Vagina (tissue), 2 donors: ENCODE data around the gene TTC28.

ENCODE experiments used
- CTCF ChIP-seq, 3 experiments: fragments of 450-650 bp in 2 of 3; fragments of 200-600 bp in 1 of 3; sonication (generic) in 1 of 3; IDR thresholded peaks; one replicate each; pipeline ENCODE4 v1.5.1; 2017 to 2019; ENCODE audit warnings: antibody characterized with exemption in 3 of 3, mild to moderate bottlenecking in 2 of 3, moderate library complexity in 2 of 3
- POLR2A ChIP-seq, 2 donors: fragments of 450-650 bp; IDR thresholded peaks; one replicate each; pipeline ENCODE4 v1.6.1; 2017; ENCODE audit warnings: antibody characterized with exemption in 2 of 2, mild to moderate bottlenecking in 2 of 2, moderate library complexity in 2 of 2
- POLR2AphosphoS5 ChIP-seq, 2 donors: sonication (generic); formaldehyde crosslinking; IDR thresholded peaks; one replicate each; pipeline ENCODE4 v1.9.0; 2017; ENCODE audit warnings: antibody characterized with exemption in 2 of 2, mild to moderate bottlenecking in 2 of 2, low read depth in 1 of 2; ENCODE audit not compliant: insufficient read depth in 1 of 2

- no peak for TF ChIP-seq CTCF (IDR thresholded peaks at IDR 0.05)
- TF ChIP-seq POLR2A (IDR thresholded peaks at IDR 0.05), result no peak
- TF ChIP-seq POLR2AphosphoS5 (IDR thresholded peaks at IDR 0.05; ENCODE audit: insufficient read depth in 1 of 2, low read depth in 1 of 2), result no peak
These were observed 238.8 kb downstream of the TTC28 start for GRCh38 chr22:28440592-28441390.
